ENCODE data around the gene FGF8.

GRCh38 chr10:101766753-101767599 is 8.9 kb downstream of the FGF8 start:
- no peak for TF ChIP-seq CTCF (IDR thresholded peaks at IDR 0.05)
- TF ChIP-seq ZFX (IDR thresholded peaks at IDR 0.05; ENCODE audit: borderline replicate concordance) = no peak
